Activated CD4-positive, alpha-beta T cell treated with anti-CD3 and anti-CD28 coated beads for 48 hours (primary cell): ENCODE results near the gene MAN2B2.
"Not testable (repeated sequence)": the region's sequence is repeated elsewhere in the genome, so short reads cannot be mapped to it uniquely, and the experiment has no call there.

Experiments
- DNase-seq: peaks from one replicate; pipeline ENCODE4 v3.0.0-alpha.2; 2020

MAN2B2 gene

GRCh38 chr4:6647582-6648230 lies 72.7 kb downstream of the MAN2B2 start:
- no peak for DNase-seq

GRCh38 chr4:6649216-6649615 lies 74.2 kb downstream of the MAN2B2 start:
- DNase-seq: no peak

GRCh38 chr4:6654211-6654610 lies 79.2 kb downstream of the MAN2B2 start:
- not testable (repeated sequence) for DNase-seq

- DNase-seq: not testable (repeated sequence)
Observed at GRCh38 chr4:6655291-6655690, 80.3 kb downstream of the MAN2B2 start.

GRCh38 chr4:6655924-6656323 lies 80.9 kb downstream of the MAN2B2 start:
- DNase-seq: no peak

GRCh38 chr4:6657242-6658208 lies 82.5 kb downstream of the MAN2B2 start:
- no peak for DNase-seq

- no peak for DNase-seq
Observed at GRCh38 chr4:6658209-6658595, 83.2 kb downstream of the MAN2B2 start.

GRCh38 chr4:6658597-6659075 lies 83.6 kb downstream of the MAN2B2 start:
- peak; percentile 64 for DNase-seq

GRCh38 chr4:6659897-6660296 lies 84.9 kb downstream of the MAN2B2 start:
- no peak for DNase-seq

GRCh38 chr4:6660430-6660829 lies 85.4 kb downstream of the MAN2B2 start:
- DNase-seq: no peak

GRCh38 chr4:6662591-6662990 lies 87.6 kb downstream of the MAN2B2 start:
- no peak for DNase-seq

- no peak for DNase-seq
Observed at GRCh38 chr4:6663596-6664393, 88.8 kb downstream of the MAN2B2 start.

- DNase-seq: no peak
Observed at GRCh38 chr4:6665320-6665654, 90.3 kb downstream of the MAN2B2 start.

- no peak for DNase-seq
Observed at GRCh38 chr4:6668391-6668790, 93.4 kb downstream of the MAN2B2 start.

GRCh38 chr4:6671648-6672047 lies 96.7 kb downstream of the MAN2B2 start:
- DNase-seq: no peak

- no peak for DNase-seq
Observed at GRCh38 chr4:6672131-6672530, 97.1 kb downstream of the MAN2B2 start.

- not testable (repeated sequence) for DNase-seq
Observed at GRCh38 chr4:6672541-6673190, 97.7 kb downstream of the MAN2B2 start.
